ENCODE results near the gene GALNT14.
"Not testable (repeated sequence)": the region's sequence is repeated elsewhere in the genome, so short reads cannot be mapped to it uniquely, and the experiment has no call there.

Gene GALNT14

GRCh38 chr2:30948130-30948529 is 190.1 kb downstream of the GALNT14 start:
- DNase-seq (ENCODE audit: low read depth in 2 of 2), result no peak

GRCh38 chr2:30947686-30948085 is 190.6 kb downstream of the GALNT14 start:
- DNase-seq (ENCODE audit: low read depth in 2 of 2), result no peak

- DNase-seq (ENCODE audit: low read depth in 2 of 2), result no peak
These were observed 195.8 kb downstream of the GALNT14 start for GRCh38 chr2:30942419-30942818.

- no peak for DNase-seq (ENCODE audit: low read depth in 2 of 2)
These were observed 197.4 kb downstream of the GALNT14 start for GRCh38 chr2:30940839-30941238.

GRCh38 chr2:30939364-30939763 is 198.9 kb downstream of the GALNT14 start:
- DNase-seq (ENCODE audit: low read depth in 2 of 2), result no peak

- DNase-seq (ENCODE audit: low read depth in 2 of 2), result no peak
These were observed 200.0 kb downstream of the GALNT14 start for GRCh38 chr2:30938196-30938595.

GRCh38 chr2:30936977-30937376 is 201.3 kb downstream of the GALNT14 start:
- no peak for DNase-seq (ENCODE audit: low read depth in 2 of 2)

GRCh38 chr2:30935795-30936194 is 202.4 kb downstream of the GALNT14 start:
- DNase-seq (ENCODE audit: low read depth in 2 of 2), result no peak

GRCh38 chr2:30934066-30934465 is 204.2 kb downstream of the GALNT14 start:
- no peak for DNase-seq (ENCODE audit: low read depth in 2 of 2)

- no peak for DNase-seq (ENCODE audit: low read depth in 2 of 2)
These were observed 204.7 kb downstream of the GALNT14 start for GRCh38 chr2:30933496-30933895.

- no peak for DNase-seq (ENCODE audit: low read depth in 2 of 2)
These were observed 205.4 kb downstream of the GALNT14 start for GRCh38 chr2:30932870-30933269.

GRCh38 chr2:30931841-30932407 is 206.3 kb downstream of the GALNT14 start:
- no peak for DNase-seq (ENCODE audit: low read depth in 2 of 2)

- no peak for DNase-seq (ENCODE audit: low read depth in 2 of 2)
These were observed 207.5 kb downstream of the GALNT14 start for GRCh38 chr2:30930716-30931115.

- no peak for DNase-seq (ENCODE audit: low read depth in 2 of 2)
These were observed 210.7 kb downstream of the GALNT14 start for GRCh38 chr2:30927465-30928075.

GRCh38 chr2:30926606-30927005 is 211.6 kb downstream of the GALNT14 start:
- no peak for DNase-seq (ENCODE audit: low read depth in 2 of 2)

- DNase-seq (ENCODE audit: low read depth in 2 of 2), result no peak
These were observed 214.6 kb downstream of the GALNT14 start for GRCh38 chr2:30923623-30924022.

GRCh38 chr2:30920511-30920910 is 217.7 kb downstream of the GALNT14 start:
- DNase-seq (ENCODE audit: low read depth in 2 of 2), result no peak

- DNase-seq (ENCODE audit: low read depth in 2 of 2), result no peak
These were observed 222.8 kb downstream of the GALNT14 start for GRCh38 chr2:30915486-30915885.

GRCh38 chr2:30914456-30914855 is 223.8 kb downstream of the GALNT14 start:
- DNase-seq (ENCODE audit: low read depth in 2 of 2), result no peak

- DNase-seq (ENCODE audit: low read depth in 2 of 2), result no peak
These were observed 226.2 kb downstream of the GALNT14 start for GRCh38 chr2:30912056-30912455.

- no peak for DNase-seq (ENCODE audit: low read depth in 2 of 2)
These were observed 226.9 kb downstream of the GALNT14 start for GRCh38 chr2:30911327-30911726.

- no peak for DNase-seq (ENCODE audit: low read depth in 2 of 2)
These were observed 227.6 kb downstream of the GALNT14 start for GRCh38 chr2:30910686-30911085.

GRCh38 chr2:30904437-30904836 is 233.8 kb downstream of the GALNT14 start:
- DNase-seq (ENCODE audit: low read depth in 2 of 2), result not testable (repeated sequence)

GRCh38 chr2:30903326-30903725 is 234.9 kb downstream of the GALNT14 start:
- no peak for DNase-seq (ENCODE audit: low read depth in 2 of 2)

Data from stimulated activated CD4-positive, alpha-beta T cell treated with anti-CD3 and anti-CD28 coated beads, Interleukin-15, amount 100 ng/mL, for 48 hours (primary cell).